ENCODE measurements around the gene PKHD1. TPM values are rescaled to one million over a fixed set of nuclear protein-coding genes. Genes with fewer than 3 reads are reported as not detected.

The PKHD1 gene
- total RNA-seq, 1 experiment from 2014 or later, result 0.09 TPM

GRCh38 chr6:52124126-52125121 lies 37.0 kb upstream of the PKHD1 start:
- H3K4me3 Mint-ChIP-seq, result no peak overlapping the region
- no peak overlapping the region for H3K27ac ChIP-seq (ENCODE audit: insufficient read length, low read depth, low read length)
- peaks cover 3 to 7% (median 5%) of the 10 kb centered on the region in 3 experiments; a peak in 3 of 7 replicates for H3K36me3 Mint-ChIP-seq (ENCODE audit: insufficient read depth in 1 of 3, low read depth in 3 of 3)

More at GRCh38 chr6:52124126-52125121, 37.0 kb upstream of the PKHD1 start:
- Histone ChIP-seq H3K27me3 (ENCODE audit: insufficient read depth, low read length) (no peaks in the 10 kb centered on the region), H4K5ac (ENCODE audit: insufficient read length, low read depth, low read length) (no peak overlapping the region), H3K4me1 (ENCODE audit: insufficient read depth, low read length) (no peaks in the 10 kb centered on the region), H3K56ac (ENCODE audit: insufficient read length, low read depth, low read length) (no peak overlapping the region), H3K23ac (ENCODE audit: insufficient read length, low read depth, low read length) (no peak overlapping the region), H2AK5ac (ENCODE audit: insufficient read length, low read length) (no peak overlapping the region), H3K23me2 (ENCODE audit: insufficient read length, low read depth, low read length, poor library complexity, severe bottlenecking) (no peaks in the 10 kb centered on the region), H3K18ac (ENCODE audit: insufficient read length, low read depth, low read length) (no peak overlapping the region), H3K4me2 (ENCODE audit: insufficient read depth, insufficient read length, low read length) (no peak overlapping the region), H2BK15ac (ENCODE audit: low read depth, low read length) (no peak overlapping the region), H3K9me3 (ENCODE audit: control insufficient read depth, low read depth, low read length) (no peaks in the 10 kb centered on the region), H3K79me2 (ENCODE audit: insufficient read depth, low read length) (no peaks in the 10 kb centered on the region), H2AFZ (ENCODE audit: low read length) (no peak overlapping the region), H4K20me1 (ENCODE audit: control insufficient read depth, insufficient read depth, insufficient read length) (no peaks in the 10 kb centered on the region), H4K91ac (ENCODE audit: insufficient read length, low read depth, low read length) (no peak overlapping the region), H2BK5ac (ENCODE audit: insufficient read length, low read length) (no peak overlapping the region), H2BK120ac (ENCODE audit: low read depth, low read length, poor library complexity, severe bottlenecking) (no peak overlapping the region), H3K4ac (ENCODE audit: low read depth, low read length) (no peak overlapping the region), H3K14ac (ENCODE audit: insufficient read depth, low read length) (no peak overlapping the region), H2BK12ac (ENCODE audit: insufficient read length, low read depth, low read length) (no peak overlapping the region), H4K8ac (replicated peaks; ENCODE audit: insufficient read length, low read depth, low read length) (no peak overlapping the region), H3K9ac (ENCODE audit: extremely low read depth, insufficient read length, low read length) (no peak overlapping the region), H3T11ph (ENCODE audit: low read length) (no peak overlapping the region), H2BK20ac (ENCODE audit: low read depth, low read length, poor library complexity, severe bottlenecking) (no peak overlapping the region), H3K79me1 (ENCODE audit: insufficient read depth, low read depth, low read length, poor library complexity, severe bottlenecking) (no peaks in the 10 kb centered on the region)
- no peak for TF ChIP-seq CTCF (conservative IDR thresholded peaks at IDR 0.05)
- Mint-ChIP-seq H3K4me1 (peaks cover 0 to 3% of the 10 kb centered on the region in 2 experiments; a peak in 1 of 4 replicates), H3K27ac (no peak overlapping the region), H3K27me3 (ENCODE audit: low read depth) (no peaks in the 10 kb centered on the region), H3K9me3 (peaks cover 5 to 9% of the 10 kb centered on the region in 2 experiments; a peak in 3 of 5 replicates)
- no peak for DNase-seq
- WGBS (ENCODE audit: extremely low coverage, insufficient read length, low lambda C conversion rate), result no CpG with 5 or more reads among the region's 3 CpGs
